ENCODE data around the gene TSLP. TPM values are rescaled to one million over a fixed set of nuclear protein-coding genes. Genes with fewer than 3 reads are reported as not detected.
A peak's percentile ranks its signal among the peaks of the same experiment; 100 is the strongest.

TSLP gene
- polyA plus RNA-seq, 3 donors, result 0.11 TPM; not detected in 2

DNA sequence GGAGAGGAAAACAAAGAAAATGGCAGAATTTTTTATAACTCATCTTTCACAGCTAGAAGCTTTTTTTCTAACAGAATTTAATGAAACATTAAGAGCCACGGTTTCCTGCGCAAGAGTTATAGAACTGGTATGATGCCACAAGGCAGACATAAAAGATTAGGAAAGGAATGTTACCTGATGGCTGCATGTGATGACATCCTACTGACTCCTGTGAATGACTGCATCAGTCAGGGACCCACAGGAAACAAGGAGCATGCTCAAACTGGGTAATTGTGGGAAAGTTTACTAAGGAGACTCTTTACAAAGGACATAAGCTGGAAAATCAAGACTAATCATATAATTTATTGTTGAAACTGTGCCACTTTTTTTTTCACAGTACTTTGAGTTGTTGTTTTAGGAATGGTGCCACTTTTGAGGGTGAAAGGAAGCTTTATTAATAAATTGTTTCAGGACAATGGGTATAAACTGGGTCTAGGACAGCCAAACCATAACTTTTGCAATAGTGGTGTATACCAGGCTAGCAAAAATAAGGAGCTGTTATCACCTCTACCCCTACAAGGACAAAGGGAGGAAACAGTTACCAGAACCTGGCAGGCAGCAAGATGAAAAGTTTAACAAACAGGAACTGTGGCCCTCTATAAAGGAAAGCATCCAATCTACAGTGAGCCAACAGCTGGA, 5.1 kb upstream of the TSLP start:
- H3K27ac ChIP-seq (ENCODE audit: low read depth in 1 of 2, low read length in 2 of 2), result no peak overlapping the region
- Mint-ChIP-seq H3K9me3 (peaks cover 0 to 10% (median 0%) of the 10 kb centered on the region in 7 donors), H3K36me3 (peaks cover 0 to 1% of the 10 kb centered on the region in 2 donors), H3K27ac (no peak overlapping the region), H3K4me1 (peaks cover 12% of the 10 kb centered on the region), H3K27me3 (ENCODE audit: low read depth in 3 of 3) (peaks cover 38 to 68% (median 40%) of the 10 kb centered on the region in 3 donors), H3K4me3 (peak overlapping the region in 1 of 2 donors; percentile 61)
- no peak overlapping the region for H3K4me3 ChIP-seq (replicated peaks in 1 of 3; ENCODE audit: low read depth in 2 of 3, low read length in 3 of 3)
- intact Hi-C loops (cut with micrococcal nuclease), result no loop called here
- H3K27me3 ChIP-seq (ENCODE audit: control insufficient read depth in 2 of 2, insufficient read depth in 2 of 2, low read length in 2 of 2), result peaks cover 54 to 61% of the 10 kb centered on the region in 2 donors
- H3K4me2 ChIP-seq (replicated peaks; ENCODE audit: extremely low read depth, low read length, poor library complexity, severe bottlenecking), result no peak overlapping the region
- peaks cover 0 to 13% of the 10 kb centered on the region in 2 donors for H3K9me3 ChIP-seq (replicated peaks in 1 of 2; ENCODE audit: control insufficient read depth in 1 of 2, insufficient read depth in 1 of 2, low read length in 2 of 2)
- no peak overlapping the region for H3K9ac ChIP-seq (ENCODE audit: insufficient read depth, low read length, poor library complexity, severe bottlenecking)
- no peak overlapping the region for H2AFZ ChIP-seq (ENCODE audit: insufficient read depth, low read depth, low read length, poor library complexity, severe bottlenecking)
- DNase-seq, result no peak
- no CpG with 5 or more reads among the region's 2 CpGs for WGBS (ENCODE audit: insufficient coverage)
- no peaks in the 10 kb centered on the region for H3K4me1 ChIP-seq (ENCODE audit: control insufficient read depth in 1 of 2, insufficient read depth in 2 of 2, low read length in 2 of 2)
- H3K79me2 ChIP-seq (ENCODE audit: insufficient read depth, low read length), result no peaks in the 10 kb centered on the region
- no peak for TF ChIP-seq CTCF (IDR thresholded peaks at IDR 0.05)
- no peaks in the 10 kb centered on the region for H3K36me3 ChIP-seq (replicated peaks in 1 of 2; ENCODE audit: control insufficient read depth in 1 of 2, insufficient read depth in 2 of 2, low read length in 2 of 2)
- H4K20me1 ChIP-seq (ENCODE audit: insufficient read depth, low read length), result no peaks in the 10 kb centered on the region

DNA sequence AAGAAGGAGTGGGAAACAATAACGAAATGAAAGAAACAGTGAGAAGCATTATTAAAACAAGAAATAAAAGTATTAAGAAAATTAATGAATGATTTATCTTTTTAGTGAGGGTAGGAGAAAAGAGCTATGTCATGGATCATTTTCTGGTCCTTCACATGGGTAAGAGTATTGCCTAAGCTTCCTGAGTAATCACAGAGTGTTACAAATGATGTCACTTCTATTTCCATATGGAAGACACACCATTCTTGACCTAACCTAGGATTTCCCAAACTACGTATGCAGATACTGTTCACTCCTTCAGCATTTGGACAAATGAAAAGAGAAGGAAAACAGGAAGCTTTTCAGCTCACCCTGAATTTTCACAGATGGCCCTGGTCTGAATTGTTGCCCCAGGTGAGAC, 3.3 kb upstream of the TSLP start:
- Histone ChIP-seq H3K4me1 (ENCODE audit: control insufficient read depth in 1 of 2, insufficient read depth in 2 of 2, low read length in 2 of 2) (peaks cover 3 to 5% of the 10 kb centered on the region in 2 donors), H3K9me3 (replicated peaks in 1 of 2; ENCODE audit: control insufficient read depth in 1 of 2, insufficient read depth in 1 of 2, low read length in 2 of 2) (peaks cover 0 to 17% of the 10 kb centered on the region in 2 donors), H3K9ac (ENCODE audit: insufficient read depth, low read length, poor library complexity, severe bottlenecking) (no peak overlapping the region), H3K79me2 (ENCODE audit: insufficient read depth, low read length) (no peaks in the 10 kb centered on the region), H4K20me1 (ENCODE audit: insufficient read depth, low read length) (no peaks in the 10 kb centered on the region), H2AFZ (ENCODE audit: insufficient read depth, low read depth, low read length, poor library complexity, severe bottlenecking) (no peak overlapping the region), H3K27me3 (ENCODE audit: control insufficient read depth in 2 of 2, insufficient read depth in 2 of 2, low read length in 2 of 2) (peaks cover 69 to 73% of the 10 kb centered on the region in 2 donors), H3K36me3 (replicated peaks in 1 of 2; ENCODE audit: control insufficient read depth in 1 of 2, insufficient read depth in 2 of 2, low read length in 2 of 2) (no peaks in the 10 kb centered on the region), H3K27ac (ENCODE audit: low read depth in 1 of 2, low read length in 2 of 2) (no peak overlapping the region), H3K4me2 (replicated peaks; ENCODE audit: extremely low read depth, low read length, poor library complexity, severe bottlenecking) (no peak overlapping the region), H3K4me3 (replicated peaks in 1 of 3; ENCODE audit: low read depth in 2 of 3, low read length in 3 of 3) (no peak overlapping the region)
- Mint-ChIP-seq H3K36me3 (peaks cover 0 to 1% of the 10 kb centered on the region in 2 donors), H3K4me3 (peak overlapping the region in 1 of 2 donors; percentile 6), H3K4me1 (peaks cover 19% of the 10 kb centered on the region), H3K27me3 (ENCODE audit: low read depth in 3 of 3) (peaks cover 57 to 79% (median 58%) of the 10 kb centered on the region in 3 donors), H3K27ac (no peak overlapping the region), H3K9me3 (peaks cover 0 to 11% (median 1%) of the 10 kb centered on the region in 7 donors)
- peak in 1 of 3 donors; percentile 12 for DNase-seq
- WGBS (ENCODE audit: insufficient coverage), result no CpG with 5 or more reads among the region's 2 CpGs
- intact Hi-C loops (cut with micrococcal nuclease), result no loop called here
- no peak for TF ChIP-seq CTCF (IDR thresholded peaks at IDR 0.05)

All from CD14-positive monocyte (primary cell).